Progenitor cell of endocrine pancreas (in vitro differentiated cells): ENCODE results near the gene TEX44. TPM values are rescaled to one million over a fixed set of nuclear protein-coding genes. Genes with fewer than 3 reads are reported as not detected.

ENCODE experiments used
- DNase-seq: peaks from one replicate; pipeline ENCODE4 v3.0.0; 2021; ENCODE audit warnings: low spot score; ENCODE audit not compliant: unreplicated experiment
- H3K27ac Mint-ChIP-seq: 2 replicates; pipeline ENCODE4 v1.8.0; 2021; ENCODE audit warnings: mild to moderate bottlenecking, moderate library complexity, mixed read lengths
- H3K27me3 Mint-ChIP-seq: 2 replicates; pipeline ENCODE4 v1.8.0; 2021; ENCODE audit warnings: mixed read lengths
- H3K36me3 Mint-ChIP-seq: 2 replicates; pipeline ENCODE4 v1.8.0; 2022; ENCODE audit warnings: mixed read lengths; ENCODE audit not compliant: insufficient read depth
- H3K4me1 Mint-ChIP-seq: 2 replicates; pipeline ENCODE4 v1.8.0; 2021; ENCODE audit warnings: low read depth, mixed read lengths
- H3K4me3 Mint-ChIP-seq: 2 replicates; pipeline ENCODE4 v1.8.0; 2021; ENCODE audit warnings: low read depth, mild to moderate bottlenecking, moderate library complexity, mixed read lengths
- H3K9me3 Mint-ChIP-seq: 2 replicates; pipeline ENCODE4 v1.8.0; 2021; ENCODE audit warnings: low read depth, mixed read lengths
- total RNA-seq: library from RNA; stranded (reverse); gene quantifications from 2 replicates; pipeline ENCODE4 v1.2.1, GENCODE V29; 2021
- TF ChIP-seq, protein P1 (sequence below): fragments of 200-600 bp; sonication (generic); IDR thresholded peaks from one replicate; pipeline ENCODE4 v1.5.0; 2021; ENCODE audit warnings: antibody characterized with exemption, mild to moderate bottlenecking; ENCODE audit not compliant: unreplicated experiment

Gene TEX44
- total RNA-seq, 1 donor from 2014 or later: not detected

DNA sequence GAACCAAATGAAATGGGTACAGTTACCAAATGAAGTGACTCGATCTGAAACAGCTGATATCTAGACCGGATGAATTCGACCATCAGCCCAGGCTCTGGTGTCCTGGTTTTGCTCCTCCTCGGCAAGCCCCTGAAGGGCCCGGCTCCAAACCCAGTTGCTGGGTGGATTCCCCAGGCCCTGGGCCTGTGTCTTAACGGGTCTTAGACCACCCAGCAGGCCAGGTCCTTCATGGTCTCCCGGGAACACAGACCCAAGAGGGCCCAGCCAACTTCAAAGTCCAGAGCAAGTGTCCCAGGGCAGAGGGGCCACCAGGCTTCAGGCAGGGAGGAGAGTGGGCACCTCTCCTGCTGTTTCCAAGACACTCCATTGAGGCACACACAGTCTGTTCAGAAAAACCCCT is 35.7 kb upstream of the TEX44 start:
- Mint-ChIP-seq H3K27me3 (no peaks in the 10 kb centered on the region), H3K27ac (no peak overlapping the region), H3K4me3 (no peak overlapping the region), H3K4me1 (no peaks in the 10 kb centered on the region), H3K36me3 (peaks cover 2% of the 10 kb centered on the region), H3K9me3 (peaks cover 12% of the 10 kb centered on the region)
- TF ChIP-seq, protein P1, sequence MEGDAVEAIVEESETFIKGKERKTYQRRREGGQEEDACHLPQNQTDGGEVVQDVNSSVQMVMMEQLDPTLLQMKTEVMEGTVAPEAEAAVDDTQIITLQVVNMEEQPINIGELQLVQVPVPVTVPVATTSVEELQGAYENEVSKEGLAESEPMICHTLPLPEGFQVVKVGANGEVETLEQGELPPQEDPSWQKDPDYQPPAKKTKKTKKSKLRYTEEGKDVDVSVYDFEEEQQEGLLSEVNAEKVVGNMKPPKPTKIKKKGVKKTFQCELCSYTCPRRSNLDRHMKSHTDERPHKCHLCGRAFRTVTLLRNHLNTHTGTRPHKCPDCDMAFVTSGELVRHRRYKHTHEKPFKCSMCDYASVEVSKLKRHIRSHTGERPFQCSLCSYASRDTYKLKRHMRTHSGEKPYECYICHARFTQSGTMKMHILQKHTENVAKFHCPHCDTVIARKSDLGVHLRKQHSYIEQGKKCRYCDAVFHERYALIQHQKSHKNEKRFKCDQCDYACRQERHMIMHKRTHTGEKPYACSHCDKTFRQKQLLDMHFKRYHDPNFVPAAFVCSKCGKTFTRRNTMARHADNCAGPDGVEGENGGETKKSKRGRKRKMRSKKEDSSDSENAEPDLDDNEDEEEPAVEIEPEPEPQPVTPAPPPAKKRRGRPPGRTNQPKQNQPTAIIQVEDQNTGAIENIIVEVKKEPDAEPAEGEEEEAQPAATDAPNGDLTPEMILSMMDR: no peak
- no peak for DNase-seq

DNA sequence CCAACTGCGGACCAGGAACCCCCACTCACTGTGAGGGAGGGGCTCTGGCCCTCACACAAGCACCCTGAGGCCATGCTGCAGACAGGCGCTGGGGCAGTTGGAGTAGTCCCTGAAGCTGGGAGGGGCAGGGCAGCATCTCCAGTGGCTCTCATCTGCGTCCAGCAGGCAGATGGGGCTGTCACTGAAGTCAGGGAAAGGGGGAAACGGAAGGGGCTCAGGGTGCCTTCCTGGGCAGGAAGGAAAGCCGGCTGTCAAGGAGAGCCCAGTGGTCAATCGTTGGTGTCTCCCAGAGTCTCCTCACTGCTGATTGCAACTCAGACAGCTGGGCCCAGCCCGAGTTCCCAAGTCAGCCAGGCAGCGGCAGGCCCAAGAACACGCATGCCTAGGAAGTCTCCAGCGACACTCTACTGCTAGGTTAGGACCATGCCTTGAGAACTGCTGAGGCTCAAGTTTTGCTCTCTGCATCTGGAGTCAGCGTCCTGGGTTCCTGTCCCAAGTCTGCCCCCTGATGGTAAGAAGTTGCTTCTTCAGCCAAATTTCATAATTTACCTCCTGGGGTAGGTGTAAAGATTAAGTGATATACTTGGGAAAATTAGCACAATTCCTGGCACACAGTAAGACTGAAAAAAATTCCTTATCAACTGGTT is 35.0 kb upstream of the TEX44 start:
- Mint-ChIP-seq H3K4me3 (no peak overlapping the region), H3K36me3 (peaks cover 2% of the 10 kb centered on the region), H3K27ac (peak overlapping the region; percentile 29), H3K27me3 (no peaks in the 10 kb centered on the region), H3K9me3 (peaks cover 10% of the 10 kb centered on the region), H3K4me1 (no peaks in the 10 kb centered on the region)
- peak; percentile 21 for DNase-seq
- TF ChIP-seq, protein P1: peak; percentile 73

DNA sequence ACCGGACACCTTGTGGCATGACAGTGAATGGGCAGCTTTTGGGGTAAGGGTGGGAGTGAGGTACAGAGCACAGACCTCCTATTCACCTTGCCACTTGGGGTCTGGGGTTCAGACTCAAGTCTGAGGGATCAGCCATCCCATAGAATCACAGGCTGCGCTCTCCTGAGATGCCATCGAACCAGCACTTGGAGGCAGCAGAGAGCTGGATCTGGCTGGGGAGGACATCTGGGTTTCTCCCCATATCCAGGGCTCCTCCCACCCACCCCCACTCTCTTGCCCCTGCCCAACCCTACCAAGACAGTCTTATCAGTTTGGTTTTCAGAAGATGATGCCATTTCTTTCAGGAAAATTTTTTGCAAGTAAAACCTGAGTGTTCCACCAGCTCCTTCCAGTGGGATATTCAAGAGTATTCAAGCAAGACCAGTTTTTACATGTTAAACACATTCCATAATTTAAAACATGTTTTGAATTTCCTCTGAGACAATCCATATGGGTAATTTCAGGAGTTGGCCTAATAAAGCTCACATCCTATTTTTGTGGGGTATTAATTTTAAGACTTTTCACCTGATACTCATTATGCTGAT is 29.2 kb upstream of the TEX44 start:
- no peaks in the 10 kb centered on the region for H3K9me3 Mint-ChIP-seq
- H3K27me3 Mint-ChIP-seq: no peaks in the 10 kb centered on the region
- H3K27ac Mint-ChIP-seq: no peak overlapping the region
- TF ChIP-seq, protein P1: peak; percentile 66
- no peaks in the 10 kb centered on the region for H3K4me1 Mint-ChIP-seq
- peak; percentile 22 for DNase-seq
- no peak overlapping the region for H3K4me3 Mint-ChIP-seq
- H3K36me3 Mint-ChIP-seq: no peaks in the 10 kb centered on the region

DNA sequence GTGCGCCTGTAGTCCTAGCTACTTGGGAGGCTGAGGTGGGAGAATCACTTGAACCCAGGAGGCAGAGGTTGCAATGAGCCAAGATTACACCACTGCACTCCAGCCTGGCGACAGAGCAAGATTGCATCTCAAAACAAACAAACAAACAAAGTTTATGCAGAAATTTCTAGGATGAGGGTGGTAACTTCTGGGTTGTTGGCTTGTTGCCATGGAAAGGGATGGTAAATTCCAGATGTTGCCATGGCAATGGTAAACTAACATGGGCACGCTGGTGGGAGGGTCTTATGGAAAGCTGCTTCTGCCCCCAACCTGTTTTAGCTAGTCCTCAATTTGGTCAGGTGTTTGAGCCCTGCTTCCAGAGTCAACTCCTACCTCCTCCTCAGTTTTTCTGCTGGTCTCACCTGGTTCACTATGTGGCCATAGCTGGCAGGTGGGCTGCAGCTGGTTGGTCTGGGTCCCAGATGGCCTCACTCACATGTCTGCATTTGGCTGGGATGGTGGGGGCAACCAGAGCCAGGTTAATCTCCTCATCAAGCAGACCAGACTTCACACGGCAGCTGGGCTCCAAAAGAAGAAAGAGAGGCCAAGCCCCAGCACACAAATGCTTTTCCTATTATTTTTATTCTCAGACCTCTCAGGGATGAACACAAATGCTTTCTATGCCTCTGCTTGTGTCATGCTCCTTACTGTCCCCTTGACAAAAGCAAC is 26.6 kb upstream of the TEX44 start:
- Mint-ChIP-seq H3K4me3 (no peak overlapping the region), H3K4me1 (no peaks in the 10 kb centered on the region), H3K9me3 (no peaks in the 10 kb centered on the region), H3K27ac (no peak overlapping the region), H3K36me3 (no peaks in the 10 kb centered on the region), H3K27me3 (no peaks in the 10 kb centered on the region)
- DNase-seq: no peak
- TF ChIP-seq, protein P1: no peak

DNA sequence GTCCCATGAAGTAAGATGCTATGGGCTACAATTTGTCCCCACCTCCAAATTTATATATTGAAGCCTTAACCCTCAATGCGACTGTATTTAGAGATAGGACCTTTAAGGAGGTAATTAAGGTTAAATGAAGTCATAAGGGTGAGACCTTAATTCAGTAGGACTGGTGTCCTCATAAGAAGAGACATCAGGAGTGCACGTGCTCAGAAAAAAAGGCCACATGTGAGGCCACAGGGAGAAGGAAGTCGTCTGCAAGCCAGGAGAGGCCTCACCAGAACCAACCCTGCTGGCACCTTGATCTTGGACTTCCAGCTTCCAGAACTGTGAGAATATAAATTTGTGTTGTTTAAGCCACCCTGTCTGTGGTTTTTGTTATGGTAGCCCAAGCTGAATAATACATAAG is 25.5 kb upstream of the TEX44 start:
- Mint-ChIP-seq H3K4me3 (no peak overlapping the region), H3K4me1 (peaks cover 5% of the 10 kb centered on the region), H3K27me3 (no peaks in the 10 kb centered on the region), H3K27ac (no peak overlapping the region), H3K36me3 (no peaks in the 10 kb centered on the region), H3K9me3 (no peaks in the 10 kb centered on the region)
- TF ChIP-seq, protein P1: no peak
- DNase-seq: no peak
